ENCODE data around the gene UTP11. TPM values are rescaled to one million over a fixed set of nuclear protein-coding genes. Genes with fewer than 3 reads are reported as not detected.
A peak's percentile ranks its signal among the peaks of the same experiment; 100 is the strongest.
"Not testable (repeated sequence)": the region's sequence is repeated elsewhere in the genome, so short reads cannot be mapped to it uniquely, and the experiment has no call there.

The UTP11 gene
- total and polyA plus RNA-seq, 2 donors from 2014 or later, result 24.2 to 26.2 TPM

DNA sequence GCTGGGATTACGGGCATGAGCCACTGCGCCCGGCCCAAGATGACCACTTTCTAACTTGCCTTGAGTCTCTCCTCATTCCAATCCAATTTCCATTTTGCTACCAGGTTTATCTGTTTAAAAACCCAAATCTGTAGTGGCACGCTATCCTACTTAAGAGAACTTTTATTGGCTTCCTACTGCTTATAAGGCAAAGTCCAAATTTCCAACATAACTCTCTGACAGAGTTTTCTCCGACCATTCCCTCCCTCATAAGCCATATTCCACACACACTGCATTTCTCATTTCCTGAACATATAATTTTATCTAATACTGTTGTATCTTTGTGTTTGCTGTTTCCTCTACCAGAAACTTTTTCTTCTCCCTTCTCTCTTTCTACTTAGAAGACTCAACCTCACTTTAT is 38.0 kb upstream of the UTP11 start:
- TF ChIP-seq, protein P1, sequence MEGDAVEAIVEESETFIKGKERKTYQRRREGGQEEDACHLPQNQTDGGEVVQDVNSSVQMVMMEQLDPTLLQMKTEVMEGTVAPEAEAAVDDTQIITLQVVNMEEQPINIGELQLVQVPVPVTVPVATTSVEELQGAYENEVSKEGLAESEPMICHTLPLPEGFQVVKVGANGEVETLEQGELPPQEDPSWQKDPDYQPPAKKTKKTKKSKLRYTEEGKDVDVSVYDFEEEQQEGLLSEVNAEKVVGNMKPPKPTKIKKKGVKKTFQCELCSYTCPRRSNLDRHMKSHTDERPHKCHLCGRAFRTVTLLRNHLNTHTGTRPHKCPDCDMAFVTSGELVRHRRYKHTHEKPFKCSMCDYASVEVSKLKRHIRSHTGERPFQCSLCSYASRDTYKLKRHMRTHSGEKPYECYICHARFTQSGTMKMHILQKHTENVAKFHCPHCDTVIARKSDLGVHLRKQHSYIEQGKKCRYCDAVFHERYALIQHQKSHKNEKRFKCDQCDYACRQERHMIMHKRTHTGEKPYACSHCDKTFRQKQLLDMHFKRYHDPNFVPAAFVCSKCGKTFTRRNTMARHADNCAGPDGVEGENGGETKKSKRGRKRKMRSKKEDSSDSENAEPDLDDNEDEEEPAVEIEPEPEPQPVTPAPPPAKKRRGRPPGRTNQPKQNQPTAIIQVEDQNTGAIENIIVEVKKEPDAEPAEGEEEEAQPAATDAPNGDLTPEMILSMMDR (IDR thresholded peaks at IDR 0.05; ENCODE audit: borderline replicate concordance, extremely low read depth, insufficient read depth), result no peak
- intact Hi-C loops (cut with DNase I), result no loop called here
- no peaks in the 10 kb centered on the region for H3K4me1 ChIP-seq (ENCODE audit: control insufficient read depth in 2 of 3, insufficient read depth in 2 of 3, low read depth in 1 of 3, low read length in 3 of 3)
- H3K9me3 ChIP-seq (ENCODE audit: control insufficient read depth in 2 of 3, insufficient read depth in 1 of 3, low read length in 3 of 3), result no peaks in the 10 kb centered on the region
- no peak overlapping the region for H3K27ac ChIP-seq (ENCODE audit: low read depth in 2 of 2, low read length in 2 of 2)
- H3K9ac ChIP-seq (ENCODE audit: low read length in 3 of 3), result peak overlapping the region in 1 of 3 donors; percentile 19
- peaks cover 4 to 32% (median 26%) of the 10 kb centered on the region in 3 donors for H3K36me3 ChIP-seq (ENCODE audit: control insufficient read depth in 2 of 3, insufficient read depth in 3 of 3, low read length in 3 of 3)
- no peak for FAIRE-seq
- DNase-seq, result no peak
- H3K27me3 ChIP-seq (ENCODE audit: control insufficient read depth, insufficient read depth, low read length), result no peaks in the 10 kb centered on the region
- H3K4me3 ChIP-seq (ENCODE audit: low read length in 3 of 3), result no peak overlapping the region

- Histone ChIP-seq H3K36me3 (ENCODE audit: control insufficient read depth in 2 of 3, insufficient read depth in 3 of 3, low read length in 3 of 3) (peaks cover 4 to 33% (median 26%) of the 10 kb centered on the region in 3 donors), H3K9ac (ENCODE audit: low read length in 3 of 3) (peak overlapping the region in 1 of 3 donors; percentile 19)
- intact Hi-C loops (cut with DNase I); H3K4me1 ChIP-seq (ENCODE audit: control insufficient read depth in 2 of 3, insufficient read depth in 2 of 3, low read depth in 1 of 3, low read length in 3 of 3); H3K27me3 ChIP-seq (ENCODE audit: control insufficient read depth, insufficient read depth, low read length); H3K27ac ChIP-seq (ENCODE audit: low read depth in 2 of 2, low read length in 2 of 2); FAIRE-seq; H3K9me3 ChIP-seq (ENCODE audit: control insufficient read depth in 2 of 3, insufficient read depth in 1 of 3, low read length in 3 of 3); H3K4me3 ChIP-seq (ENCODE audit: low read length in 3 of 3): not testable (repeated sequence)
- peak in 2 of 5 donors; percentile 55 to 73 for DNase-seq
- TF ChIP-seq, protein P1 (IDR thresholded peaks at IDR 0.05; ENCODE audit: borderline replicate concordance, extremely low read depth, insufficient read depth), result peak; percentile 63
Measured at GRCh38 chr1:37975083-37975482, 37.5 kb upstream of the UTP11 start.

- Histone ChIP-seq H3K27ac (ENCODE audit: low read depth in 2 of 2, low read length in 2 of 2) (no peak overlapping the region), H3K27me3 (ENCODE audit: control insufficient read depth, insufficient read depth, low read length) (no peaks in the 10 kb centered on the region), H3K4me3 (ENCODE audit: low read length in 3 of 3) (no peak overlapping the region), H3K36me3 (ENCODE audit: control insufficient read depth in 2 of 3, insufficient read depth in 3 of 3, low read length in 3 of 3) (peaks cover 12 to 51% (median 39%) of the 10 kb centered on the region in 3 donors), H3K9ac (ENCODE audit: low read length in 3 of 3) (no peak overlapping the region), H3K9me3 (ENCODE audit: control insufficient read depth in 2 of 3, insufficient read depth in 1 of 3, low read length in 3 of 3) (no peaks in the 10 kb centered on the region), H3K4me1 (ENCODE audit: control insufficient read depth in 2 of 3, insufficient read depth in 2 of 3, low read depth in 1 of 3, low read length in 3 of 3) (no peaks in the 10 kb centered on the region)
- FAIRE-seq (no peak), DNase-seq (no peak)
- TF ChIP-seq, protein P1 (IDR thresholded peaks at IDR 0.05; ENCODE audit: borderline replicate concordance, extremely low read depth, insufficient read depth), result no peak
- intact Hi-C loops (cut with DNase I), result no loop called here
Measured at GRCh38 chr1:37978541-37978940, 34.0 kb upstream of the UTP11 start.

DNA sequence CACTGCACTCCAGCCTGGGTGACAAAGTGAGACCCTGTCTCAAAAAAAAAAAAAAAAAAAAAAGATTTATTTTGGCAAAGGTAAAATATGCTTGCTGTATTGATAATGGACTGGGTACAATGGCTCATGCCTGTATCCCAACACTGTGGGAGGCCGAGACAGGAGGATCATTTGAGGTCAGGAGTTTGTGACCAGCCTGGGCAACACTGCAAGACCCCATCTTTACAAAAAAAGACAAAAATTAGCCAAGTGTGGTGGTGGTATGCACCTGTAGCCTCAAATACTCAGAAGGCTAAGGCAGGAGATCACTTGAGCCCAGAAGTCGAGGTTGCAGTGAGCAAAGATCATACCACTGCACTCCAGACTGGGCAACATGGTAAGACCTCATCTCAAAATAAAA is 29.0 kb upstream of the UTP11 start:
- Histone ChIP-seq H3K4me3 (ENCODE audit: low read length in 3 of 3) (no peak overlapping the region), H3K9me3 (ENCODE audit: control insufficient read depth in 2 of 3, insufficient read depth in 1 of 3, low read length in 3 of 3) (no peaks in the 10 kb centered on the region), H3K4me1 (ENCODE audit: control insufficient read depth in 2 of 3, insufficient read depth in 2 of 3, low read depth in 1 of 3, low read length in 3 of 3) (peaks cover 0 to 2% (median 0%) of the 10 kb centered on the region in 3 donors), H3K27ac (ENCODE audit: low read depth in 2 of 2, low read length in 2 of 2) (no peak overlapping the region), H3K36me3 (ENCODE audit: control insufficient read depth in 2 of 3, insufficient read depth in 3 of 3, low read length in 3 of 3) (peaks cover 19 to 71% (median 39%) of the 10 kb centered on the region in 3 donors), H3K27me3 (ENCODE audit: control insufficient read depth, insufficient read depth, low read length) (no peaks in the 10 kb centered on the region), H3K9ac (ENCODE audit: low read length in 3 of 3) (no peak overlapping the region)
- TF ChIP-seq, protein P1 (IDR thresholded peaks at IDR 0.05; ENCODE audit: borderline replicate concordance, extremely low read depth, insufficient read depth), result no peak
- intact Hi-C loops (cut with DNase I), result no loop called here
- DNase-seq (no peak), FAIRE-seq (no peak)

Measured in kidney (tissue), 14 donors.